Uterus (tissue), 4 donors: ENCODE measurements around the gene CDK5. TPM values are rescaled to one million over a fixed set of nuclear protein-coding genes. Genes with fewer than 3 reads are reported as not detected.
"Not testable (repeated sequence)": the region's sequence is repeated elsewhere in the genome, so short reads cannot be mapped to it uniquely, and the experiment has no call there.

ENCODE experiments used
- DNase-seq, 2 donors: peaks; one replicate each; pipeline ENCODE4 v3.0.0-alpha.2; 2019 to 2020
- H3K27ac ChIP-seq, 2 donors: fragments of 200-600 bp; sonication (generic); 1 replicate in 1 of 2; 2 replicates in 1 of 2; pipeline ENCODE4 v1.5.1; 2016 to 2018
- H3K27me3 ChIP-seq, 2 donors: fragments of 200-600 bp; sonication (generic); one replicate each; pipeline ENCODE4 v1.5.1; 2018 to 2019; ENCODE audit warnings: control low read depth in 1 of 2
- H3K36me3 ChIP-seq, 2 donors: fragments of 200-600 bp; sonication (generic); one replicate each; pipeline ENCODE4 v1.5.1; 2019; ENCODE audit warnings: control low read depth in 1 of 2
- H3K4me1 ChIP-seq, 2 donors: fragments of 200-600 bp; sonication (generic); one replicate each; pipeline ENCODE4 v1.5.1; 2018 to 2019; ENCODE audit warnings: control low read depth in 1 of 2
- H3K4me3 ChIP-seq, 2 donors: fragments of 200-600 bp; sonication (generic); 1 replicate in 1 of 2; 2 replicates in 1 of 2; pipeline ENCODE4 v1.5.1; 2018 to 2019; ENCODE audit warnings: mild to moderate bottlenecking in 1 of 2
- H3K9me3 ChIP-seq, 2 donors: fragments of 200-600 bp; sonication (generic); one replicate each; pipeline ENCODE4 v1.5.1; 2019; ENCODE audit warnings: control low read depth in 1 of 2
- POLR2A ChIP-seq, 2 donors: fragments of 450-650 bp; IDR thresholded peaks; one replicate each; pipeline ENCODE4 v1.6.1; 2016; ENCODE audit warnings: antibody characterized with exemption in 2 of 2, mild to moderate bottlenecking in 1 of 2, moderate library complexity in 1 of 2
- intact Hi-C: fragments of 100-400 bp; cut with DNase I; formaldehyde crosslinking; loops from one replicate; pipeline ENCODE4 v1.15.1; 2023; ENCODE audit warnings: low total_unique reads
- total RNA-seq, 4 donors: library from RNA; depleted of rRNA in 3 of 4; stranded (reverse); fragments of >200 nt in 3 of 4; gene quantifications; one replicate each; pipeline versions ENCODE4 v1.1.0 to v1.2.4, GENCODE V29; 2014 to 2023
- TF ChIP-seq, protein P1 (sequence below), 4 experiments: fragments of 200-600 bp in 2 of 4; fragments of 450-650 bp in 2 of 4; sonication (generic) in 2 of 4; IDR thresholded peaks; one replicate each; pipeline ENCODE4 v1.5.1; 2016 to 2019; ENCODE audit warnings: antibody characterized with exemption in 4 of 4, mild to moderate bottlenecking in 2 of 4, moderate library complexity in 1 of 4
- donor health status: DM: yes; HTN: yes; CAD: no.

Gene CDK5
- total RNA-seq, 4 donors from 2014 or later, result 0.51 to 9.3 (median 2.7) TPM

DNA sequence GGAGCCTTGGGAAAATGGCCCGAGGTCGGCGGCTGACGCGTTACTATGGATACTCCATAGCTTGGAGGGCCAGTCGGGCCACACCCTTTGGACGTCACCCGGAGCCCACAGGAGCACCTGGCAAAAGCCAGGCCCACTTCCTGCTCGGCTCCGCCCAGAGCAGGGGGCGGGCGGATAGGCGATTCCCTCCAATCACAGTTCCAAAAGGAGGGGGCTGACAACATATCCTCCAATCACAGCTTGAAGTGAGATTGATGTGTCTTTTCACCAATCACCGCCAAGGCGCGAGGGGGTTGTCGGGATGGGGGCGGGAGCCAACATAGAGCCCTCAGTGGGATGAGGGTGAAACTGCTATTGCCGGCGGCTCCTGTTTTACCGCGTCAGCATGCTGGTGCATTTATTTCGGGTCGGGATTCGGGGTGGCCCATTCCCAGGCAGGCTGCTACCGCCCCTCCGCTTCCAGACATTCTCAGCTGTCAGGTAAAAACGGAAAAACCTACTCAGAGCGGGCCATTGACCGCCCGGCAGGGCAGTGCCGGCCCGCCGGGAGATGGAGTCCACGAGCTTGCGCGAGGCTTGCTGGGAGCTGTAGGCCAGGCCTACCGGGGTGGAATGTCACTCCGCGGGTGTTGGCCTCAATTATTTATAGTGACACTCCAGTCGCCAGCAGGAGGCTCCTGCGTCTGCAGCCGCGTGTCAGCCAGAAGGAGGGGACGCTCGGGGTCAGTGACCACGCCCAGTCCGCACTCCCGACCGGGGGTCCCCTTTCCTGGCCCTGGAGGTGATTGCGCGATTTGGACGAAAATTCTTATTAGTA is 29.4 kb downstream of the CDK5 start, which contains the start of gene ABCB8:
ABCB8 (plus strand) TSS at position 320 of the 817 bp plus-strand sequence; CDS start at position 386, 66 bp downstream.
- peak within 1 kb of the TSS; percentile 78 to 82 for H3K27ac ChIP-seq
- DNase-seq, result peak; percentile 98 to 100
- H3K4me3 ChIP-seq, result peak within 1 kb of the TSS; percentile 69
- H3K4me1 ChIP-seq, result peaks cover 0 to 5% of the 10 kb centered on the region in 2 donors
- H3K9me3 ChIP-seq, result no peaks in the 10 kb centered on the region
- TF ChIP-seq, protein P1, sequence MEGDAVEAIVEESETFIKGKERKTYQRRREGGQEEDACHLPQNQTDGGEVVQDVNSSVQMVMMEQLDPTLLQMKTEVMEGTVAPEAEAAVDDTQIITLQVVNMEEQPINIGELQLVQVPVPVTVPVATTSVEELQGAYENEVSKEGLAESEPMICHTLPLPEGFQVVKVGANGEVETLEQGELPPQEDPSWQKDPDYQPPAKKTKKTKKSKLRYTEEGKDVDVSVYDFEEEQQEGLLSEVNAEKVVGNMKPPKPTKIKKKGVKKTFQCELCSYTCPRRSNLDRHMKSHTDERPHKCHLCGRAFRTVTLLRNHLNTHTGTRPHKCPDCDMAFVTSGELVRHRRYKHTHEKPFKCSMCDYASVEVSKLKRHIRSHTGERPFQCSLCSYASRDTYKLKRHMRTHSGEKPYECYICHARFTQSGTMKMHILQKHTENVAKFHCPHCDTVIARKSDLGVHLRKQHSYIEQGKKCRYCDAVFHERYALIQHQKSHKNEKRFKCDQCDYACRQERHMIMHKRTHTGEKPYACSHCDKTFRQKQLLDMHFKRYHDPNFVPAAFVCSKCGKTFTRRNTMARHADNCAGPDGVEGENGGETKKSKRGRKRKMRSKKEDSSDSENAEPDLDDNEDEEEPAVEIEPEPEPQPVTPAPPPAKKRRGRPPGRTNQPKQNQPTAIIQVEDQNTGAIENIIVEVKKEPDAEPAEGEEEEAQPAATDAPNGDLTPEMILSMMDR (IDR thresholded peaks at IDR 0.05), result peak; percentile 45 to 53 (median 46)
- peak; percentile 31 to 59 for TF ChIP-seq POLR2A (IDR thresholded peaks at IDR 0.05)
- no peaks in the 10 kb centered on the region for H3K36me3 ChIP-seq
- H3K27me3 ChIP-seq, result no peaks in the 10 kb centered on the region
- intact Hi-C loops, result loop anchor here (10.0 kb wide), 1 partner anchor 86 kb away; no protein-coding TSS in a partner anchor

DNA sequence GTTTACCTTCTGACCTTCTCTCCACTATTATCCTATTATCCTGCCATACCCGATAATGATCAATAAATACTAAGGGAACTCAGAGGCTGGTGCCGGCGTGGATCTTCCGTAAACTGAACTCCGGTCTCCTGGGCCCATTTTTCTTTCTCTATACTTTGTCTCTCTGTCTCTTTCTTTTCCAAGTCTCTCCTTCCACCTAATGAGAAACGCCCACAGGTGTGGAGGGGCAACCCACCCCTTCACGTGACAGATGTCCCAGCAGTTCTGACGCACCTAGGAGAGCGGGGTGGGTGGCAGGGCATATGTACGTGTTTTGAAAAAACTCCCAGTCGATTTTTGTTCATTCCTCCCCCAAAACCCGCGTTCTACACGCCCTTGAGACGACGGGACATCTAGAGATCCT is 30.0 kb downstream of the CDK5 start:
- DNase-seq, H3K4me1 ChIP-seq, H3K9me3 ChIP-seq, H3K36me3 ChIP-seq, H3K27me3 ChIP-seq: not testable (repeated sequence)
- peak overlapping the region; percentile 70 to 82 for H3K27ac ChIP-seq
- intact Hi-C loops, result loop anchor here (10.0 kb wide), 1 partner anchor 87 kb away; no protein-coding TSS in a partner anchor
- H3K4me3 ChIP-seq, result peak overlapping the region; percentile 69

DNA sequence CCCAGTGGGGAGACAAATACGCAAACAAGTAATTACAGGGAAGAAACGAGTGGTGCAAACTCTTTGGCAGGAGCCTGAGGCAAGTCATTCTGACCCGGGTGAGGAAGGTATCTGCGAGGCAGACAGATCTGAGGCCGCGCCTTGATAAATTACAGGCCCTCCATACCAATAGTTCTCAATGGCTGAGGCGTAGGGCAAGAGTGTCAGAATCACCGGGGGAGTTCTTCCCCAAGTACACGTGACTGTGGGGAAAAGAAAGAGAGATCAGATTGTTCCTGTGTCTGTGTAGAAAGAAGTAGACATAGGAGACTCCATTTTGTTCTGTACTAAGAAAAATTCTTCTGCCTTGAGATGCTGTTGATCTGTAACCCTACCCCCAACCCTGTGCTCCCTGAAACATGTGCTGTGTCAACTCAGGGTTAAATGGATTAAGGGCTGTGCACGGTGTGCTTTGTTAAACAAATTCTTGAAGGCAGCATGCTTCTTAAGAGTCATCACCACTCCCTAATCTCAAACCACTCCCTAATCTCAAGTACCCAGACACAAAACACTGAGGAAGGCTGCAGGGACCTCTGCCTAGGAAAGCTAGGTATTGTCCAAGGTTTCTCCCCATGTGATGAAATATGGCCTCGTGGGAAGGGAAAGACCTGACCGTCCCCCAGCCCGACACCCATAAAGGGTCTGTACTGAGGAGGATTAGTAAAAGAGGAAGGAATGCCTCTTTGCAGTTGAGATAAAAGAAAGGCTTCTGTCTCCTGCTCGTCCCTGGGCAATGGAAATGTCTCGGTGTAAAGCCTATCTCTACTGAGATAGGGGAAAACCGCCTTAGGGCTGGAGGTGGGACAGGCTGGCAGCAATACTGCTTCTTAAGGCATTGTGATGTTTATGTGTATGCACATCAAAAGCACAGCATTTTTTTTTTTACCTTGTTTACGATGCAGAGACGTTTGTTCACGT is 30.6 kb downstream of the CDK5 start:
- intact Hi-C loops, result loop anchor here (10.0 kb wide), 1 partner anchor 88 kb away; no protein-coding TSS in a partner anchor
- H3K36me3 ChIP-seq, H3K27me3 ChIP-seq, H3K4me3 ChIP-seq, H3K4me1 ChIP-seq, H3K9me3 ChIP-seq, DNase-seq: not testable (repeated sequence)
- H3K27ac ChIP-seq, result peak overlapping the region; percentile 70 to 82

DNA sequence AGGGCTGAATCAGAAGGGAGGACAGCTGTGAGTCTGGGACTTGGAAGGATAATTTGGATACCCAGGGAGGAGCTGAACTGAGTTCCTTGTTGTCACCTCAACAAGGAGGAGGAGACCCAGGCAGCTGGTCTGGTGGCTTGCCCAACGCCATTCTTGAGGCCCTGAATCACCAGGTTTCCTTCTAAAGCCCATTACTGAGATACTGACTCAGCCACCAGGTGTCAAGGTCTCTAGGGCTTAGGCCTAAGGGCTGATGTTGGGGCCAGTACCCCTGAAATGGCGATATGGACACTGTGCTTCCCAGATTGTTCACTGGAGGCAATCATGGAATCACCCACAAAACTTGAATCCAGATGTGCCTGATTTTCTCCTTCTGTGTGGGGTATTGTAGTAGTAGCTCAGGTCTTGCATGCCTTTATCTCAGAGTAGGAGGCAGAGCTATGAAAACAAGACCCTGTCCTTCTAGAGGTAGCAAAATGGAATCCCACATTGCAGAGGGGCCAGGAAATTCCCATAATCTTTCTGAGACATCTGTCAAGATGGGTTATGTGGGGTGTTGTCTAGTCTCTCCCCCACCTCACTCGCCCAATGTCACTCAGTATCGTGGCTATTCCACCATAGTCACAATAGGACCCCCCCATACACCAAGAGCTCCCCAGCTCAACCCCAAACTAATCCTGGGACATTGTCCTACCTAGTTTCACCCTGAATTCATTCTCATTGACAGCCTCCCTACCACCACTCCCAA is 31.6 kb downstream of the CDK5 start:
- peaks cover 0 to 5% of the 10 kb centered on the region in 2 donors for H3K4me1 ChIP-seq
- H3K27ac ChIP-seq, result no peak overlapping the region
- no peaks in the 10 kb centered on the region for H3K27me3 ChIP-seq
- H3K9me3 ChIP-seq, result no peaks in the 10 kb centered on the region
- DNase-seq, result no peak
- intact Hi-C loops, result loop anchor here (10.0 kb wide), 1 partner anchor 89 kb away; no protein-coding TSS in a partner anchor
- H3K4me3 ChIP-seq, result no peak overlapping the region
- TF ChIP-seq, protein P1 (IDR thresholded peaks at IDR 0.05), result no peak
- TF ChIP-seq POLR2A (IDR thresholded peaks at IDR 0.05), result no peak
- no peaks in the 10 kb centered on the region for H3K36me3 ChIP-seq

DNA sequence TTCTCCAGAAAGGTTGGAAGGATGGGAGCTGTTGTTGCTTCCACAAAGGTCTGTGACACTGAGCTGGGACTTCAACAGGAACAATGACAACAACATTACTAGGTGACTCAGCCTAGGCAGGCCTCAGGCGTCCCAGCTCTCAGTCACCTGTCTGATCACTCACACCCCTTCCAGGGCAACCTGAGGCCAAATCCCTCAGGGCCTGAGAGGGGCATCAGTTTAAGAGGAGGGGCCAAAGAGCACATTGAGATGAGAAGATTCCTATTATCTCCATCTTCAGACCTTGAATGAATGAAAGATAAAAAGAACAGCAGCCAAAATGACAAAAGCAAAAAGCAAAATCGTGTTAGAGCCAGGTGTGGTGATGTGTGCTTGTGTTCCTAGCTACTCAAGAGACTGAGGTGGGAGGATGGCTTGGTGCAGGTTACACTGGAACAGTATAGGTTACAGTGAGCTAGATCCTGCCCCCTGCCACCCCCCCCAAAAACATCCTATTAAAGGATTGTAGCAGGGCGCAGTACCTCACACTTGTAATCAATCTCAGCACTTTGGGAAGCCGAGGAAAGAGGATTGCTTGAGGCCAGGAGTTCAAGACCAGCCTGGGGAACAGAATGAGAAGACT is 33.2 kb downstream of the CDK5 start, which contains the start of gene ATG9B:
ATG9B (minus strand) TSS at position 60 of the 622 bp plus-strand sequence. CDS start 71 bp downstream, outside the sequence.
- no peaks in the 10 kb centered on the region for H3K36me3 ChIP-seq
- H3K4me1 ChIP-seq, result peaks cover 0 to 5% of the 10 kb centered on the region in 2 donors
- intact Hi-C loops, result loop anchor here (10.0 kb wide), 1 partner anchor 90 kb away; no protein-coding TSS in a partner anchor
- no peak for TF ChIP-seq POLR2A (IDR thresholded peaks at IDR 0.05)
- TF ChIP-seq, protein P1 (IDR thresholded peaks at IDR 0.05), result no peak
- no peak within 1 kb of the TSS for H3K4me3 ChIP-seq
- no peak for DNase-seq
- H3K27ac ChIP-seq, result no peak within 1 kb of the TSS
- no peaks in the 10 kb centered on the region for H3K9me3 ChIP-seq
- no peaks in the 10 kb centered on the region for H3K27me3 ChIP-seq
